Sigmoid colon (tissue), 7 donors: Measurements from ENCODE around the gene NTM. TPM values are rescaled to one million over a fixed set of nuclear protein-coding genes. Genes with fewer than 3 reads are reported as not detected.
A peak's percentile ranks its signal among the peaks of the same experiment; 100 is the strongest.

Source experiments
- DNase-seq: peaks from one replicate; pipeline ENCODE4 v3.0.0-alpha.2; 2019
- H3K27ac ChIP-seq, 4 donors: fragments of 200-600 bp; sonication (generic); one replicate each; pipeline ENCODE4 v1.5.1; 2016 to 2019; ENCODE audit warnings: mild to moderate bottlenecking in 1 of 4
- H3K27me3 ChIP-seq, 3 donors: fragments of 200-600 bp; sonication (generic); one replicate each; pipeline ENCODE4 v1.5.1; 2019; ENCODE audit warnings: mild to moderate bottlenecking in 1 of 3
- H3K36me3 ChIP-seq, 4 donors: fragments of 200-600 bp; sonication (generic); one replicate each; pipeline ENCODE4 v1.5.1; 2016 to 2019
- H3K4me1 ChIP-seq, 4 donors: fragments of 200-600 bp; sonication (generic); one replicate each; pipeline ENCODE4 v1.5.1; 2017 to 2019
- H3K4me3 ChIP-seq, 4 donors: fragments of 200-600 bp; sonication (generic); one replicate each; pipeline ENCODE4 v1.5.1; 2017 to 2019; ENCODE audit warnings: mild to moderate bottlenecking in 2 of 4, moderate library complexity in 1 of 4
- H3K9me3 ChIP-seq, 4 donors: fragments of 200-600 bp in 3 of 4; sonication (generic) in 3 of 4; one replicate each; pipeline versions ENCODE4 v1.5.1 to v1.6.1; 2013 to 2019
- CTCF ChIP-seq, 4 experiments: fragments of 450-650 bp in 3 of 4; fragments of 200-600 bp in 1 of 4; IDR thresholded peaks; one replicate each; pipeline ENCODE4 v1.5.1; 2016 to 2019; ENCODE audit warnings: antibody characterized with exemption in 4 of 4, mild to moderate bottlenecking in 3 of 4, moderate library complexity in 2 of 4
- EP300 ChIP-seq, 4 donors: sonication (generic); formaldehyde crosslinking; IDR thresholded peaks; one replicate each; pipeline ENCODE4 v1.6.1; 2017; ENCODE audit warnings: antibody characterized with exemption in 4 of 4
- POLR2A ChIP-seq, 2 donors: fragments of 450-650 bp; IDR thresholded peaks; one replicate each; pipeline ENCODE4 v1.6.1; 2016; ENCODE audit warnings: antibody characterized with exemption in 2 of 2, mild to moderate bottlenecking in 2 of 2, moderate library complexity in 2 of 2
- POLR2AphosphoS5 ChIP-seq, 4 donors: sonication (generic); formaldehyde crosslinking; IDR thresholded peaks; one replicate each; pipeline ENCODE4 v1.6.1; 2017; ENCODE audit warnings: antibody characterized with exemption in 4 of 4
- WGBS, 2 donors: extraction: QIAGEN DNeasy Blood & Tissue Kit; methylation state at CpG; one replicate each; pipeline ENCODE4 v1.1.7; 2013; 5-methylcytosine and 5-hydroxymethylcytosine counted together
- intact Hi-C: fragments of 100-400 bp; cut with DNase I; formaldehyde crosslinking; loops from one replicate; pipeline ENCODE4 v1.15.1; 2023
- polyA plus RNA-seq, 3 donors: library from polyadenylated mRNA; stranded (reverse); fragments of 200-250 nt; gene quantifications; one replicate each; pipeline ENCODE4 v1.2.3, GENCODE V29; 2013
- total RNA-seq, 4 donors: library from RNA; depleted of rRNA; stranded (reverse); fragments of >200 nt; gene quantifications; one replicate each; pipeline ENCODE4 v1.1.0, GENCODE V29; 2016
- donor health status: healthy with polysubstance abuse.
- donor health status: Bipolar disorder and iron deficiency.
- donor health status: healthy.

NTM gene
- total and polyA plus RNA-seq, 7 donors = 0.96 to 18.3 (median 6.4) TPM; not detected in 1

- intact Hi-C loops = no loop called here
Observed at GRCh38 chr11:132131961-132132360, 761.5 kb downstream of the NTM start.

GRCh38 chr11:132134322-132134721 is 763.9 kb downstream of the NTM start:
- Histone ChIP-seq H3K4me1 (peaks cover 0 to 20% (median 7%) of the 10 kb centered on the region in 4 donors), H3K4me3 (no peak overlapping the region), H3K27ac (no peak overlapping the region), H3K36me3 (no peaks in the 10 kb centered on the region), H3K27me3 (no peaks in the 10 kb centered on the region), H3K9me3 (no peaks in the 10 kb centered on the region)
- no peak for DNase-seq
- WGBS, 2 donors = 69 to 80% methylated on average over 5 of the region's 5 CpGs
- TF ChIP-seq POLR2AphosphoS5 (IDR thresholded peaks at IDR 0.05) (no peak), CTCF (IDR thresholded peaks at IDR 0.05) (no peak)
- intact Hi-C loops = no loop called here

More at GRCh38 chr11:132131961-132132360, 761.5 kb downstream of the NTM start:
- TF ChIP-seq CTCF (IDR thresholded peaks at IDR 0.05) (no peak), POLR2A (IDR thresholded peaks at IDR 0.05) (no peak), POLR2AphosphoS5 (IDR thresholded peaks at IDR 0.05) (no peak), EP300 (IDR thresholded peaks at IDR 0.05) (no peak)
- H3K27me3 ChIP-seq = no peaks in the 10 kb centered on the region
- 38 to 39% methylated on average over 9 of the region's 9 CpGs for WGBS, 2 donors
- H3K27ac ChIP-seq = no peak overlapping the region
- H3K36me3 ChIP-seq = no peaks in the 10 kb centered on the region
- no peak for DNase-seq
- no peak overlapping the region for H3K4me3 ChIP-seq
- peaks cover 0 to 16% (median 12%) of the 10 kb centered on the region in 4 donors for H3K4me1 ChIP-seq
- no peaks in the 10 kb centered on the region for H3K9me3 ChIP-seq

- H3K9me3 ChIP-seq = no peaks in the 10 kb centered on the region
- peak in 1 of 4 donors; percentile 12 for TF ChIP-seq EP300 (IDR thresholded peaks at IDR 0.05)
- no peak for TF ChIP-seq CTCF (IDR thresholded peaks at IDR 0.05)
- TF ChIP-seq POLR2AphosphoS5 (IDR thresholded peaks at IDR 0.05) = peak; percentile 55 to 78 (median 64)
- TF ChIP-seq POLR2A (IDR thresholded peaks at IDR 0.05) = no peak
- H3K4me3 ChIP-seq = no peak overlapping the region
- H3K27ac ChIP-seq = no peak overlapping the region
- H3K27me3 ChIP-seq = no peaks in the 10 kb centered on the region
- no peaks in the 10 kb centered on the region for H3K36me3 ChIP-seq
- intact Hi-C loops = no loop called here
- DNase-seq = no peak
- H3K4me1 ChIP-seq = peaks cover 0 to 20% (median 7%) of the 10 kb centered on the region in 4 donors
- WGBS, 2 donors = 82 to 83% methylated on average over 12 of the region's 12 CpGs
Observed at GRCh38 chr11:132137289-132137980, 767.0 kb downstream of the NTM start.

- Histone ChIP-seq H3K27ac (no peak overlapping the region), H3K9me3 (no peaks in the 10 kb centered on the region), H3K4me3 (no peak overlapping the region), H3K36me3 (no peaks in the 10 kb centered on the region), H3K4me1 (peaks cover 0 to 20% (median 7%) of the 10 kb centered on the region in 4 donors), H3K27me3 (no peaks in the 10 kb centered on the region)
- DNase-seq = no peak
- TF ChIP-seq POLR2AphosphoS5 (IDR thresholded peaks at IDR 0.05) = no peak
- TF ChIP-seq POLR2A (IDR thresholded peaks at IDR 0.05) = no peak
- TF ChIP-seq EP300 (IDR thresholded peaks at IDR 0.05) = no peak
- intact Hi-C loops = no loop called here
- 37 to 65% methylated on average over 3 of the region's 3 CpGs for WGBS, 2 donors
Observed at GRCh38 chr11:132137981-132138313, 767.5 kb downstream of the NTM start.

GRCh38 chr11:132139181-132139580 is 768.8 kb downstream of the NTM start:
- intact Hi-C loops = no loop called here
- whole genome bisulfite sequencing, 2 donors = 60 to 84% methylated on average over 2 of the region's 2 CpGs

More at GRCh38 chr11:132139181-132139580, 768.8 kb downstream of the NTM start:
- DNase-seq = no peak
- Histone ChIP-seq H3K36me3 (no peaks in the 10 kb centered on the region), H3K4me1 (peaks cover 0 to 20% (median 7%) of the 10 kb centered on the region in 4 donors), H3K9me3 (no peaks in the 10 kb centered on the region), H3K4me3 (no peak overlapping the region), H3K27me3 (no peaks in the 10 kb centered on the region), H3K27ac (no peak overlapping the region)
- TF ChIP-seq EP300 (IDR thresholded peaks at IDR 0.05) (no peak), CTCF (IDR thresholded peaks at IDR 0.05) (no peak), POLR2A (IDR thresholded peaks at IDR 0.05) (no peak), POLR2AphosphoS5 (IDR thresholded peaks at IDR 0.05) (no peak)
